ENCODE measurements around the gene SLC2A10.

SLC2A10 gene

DNA sequence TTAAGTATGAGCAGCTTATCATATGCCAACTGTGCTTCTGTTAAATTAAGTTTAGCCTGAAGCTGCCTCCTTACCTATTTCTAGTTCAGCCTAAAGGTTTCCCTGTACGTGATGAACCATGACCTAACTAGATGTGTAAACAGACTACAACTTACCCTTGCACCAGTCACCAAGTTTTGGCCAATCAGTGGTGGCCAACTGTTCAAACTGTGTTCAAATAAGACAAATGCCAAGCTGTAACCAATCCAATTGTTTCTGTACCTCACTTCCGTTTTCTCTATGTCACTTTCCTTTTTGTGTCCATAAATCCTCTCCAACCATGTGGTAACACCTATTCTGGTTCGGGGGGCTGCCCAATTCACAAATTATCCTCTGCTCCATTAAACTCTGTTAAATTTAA, 6.0 kb upstream of the SLC2A10 start:
- DNase-seq = no peak

DNA sequence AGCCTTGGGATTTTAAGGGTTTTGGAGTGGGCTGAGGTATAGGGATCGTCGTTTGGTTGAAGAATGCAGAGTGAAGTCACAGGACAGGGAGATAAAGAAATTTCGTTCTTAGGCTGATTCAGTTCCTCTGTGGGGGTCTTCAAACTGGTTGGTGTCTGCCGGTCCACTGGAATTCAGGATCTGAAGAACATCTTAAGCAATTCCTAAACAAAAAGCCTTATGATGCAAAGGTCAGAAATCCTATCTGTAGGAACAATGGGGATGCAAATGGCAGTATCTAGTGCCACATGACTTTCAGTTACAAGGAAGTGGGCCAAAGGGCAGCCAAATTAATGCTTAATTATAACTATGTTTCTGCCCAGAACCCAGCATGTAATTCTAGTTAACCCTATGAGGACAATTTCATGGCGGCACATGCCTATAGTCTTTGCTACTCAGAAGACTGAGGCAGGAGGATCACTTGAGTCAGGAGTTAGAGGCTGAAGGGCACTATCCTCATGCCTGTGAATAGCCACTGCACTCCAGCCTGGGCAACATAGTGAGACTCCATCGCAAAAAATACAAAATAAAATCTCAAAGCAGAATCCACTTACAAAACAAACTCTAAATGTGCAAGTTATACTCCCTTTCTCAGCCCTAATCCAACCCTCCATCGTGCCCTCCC, 4.6 kb upstream of the SLC2A10 start:
- DNase-seq = no peak

DNA sequence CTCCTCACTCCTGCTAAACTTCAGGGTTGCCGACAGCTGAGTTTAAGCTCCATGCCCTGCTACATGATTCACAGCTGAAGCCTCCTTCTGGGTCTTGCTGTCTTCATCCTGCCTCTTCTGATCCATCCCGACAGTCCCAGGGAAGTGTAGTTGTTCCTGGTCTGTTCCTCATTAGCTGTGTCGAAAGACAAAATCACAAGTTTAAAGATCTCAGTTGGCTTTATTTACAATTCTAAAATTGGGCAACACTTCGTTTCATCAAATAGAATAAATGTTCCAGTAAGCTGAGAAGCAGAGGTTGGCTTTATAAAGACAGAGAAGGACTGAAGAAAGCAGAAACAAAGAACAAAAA, 4.1 kb upstream of the SLC2A10 start:
- no peak for DNase-seq

DNA sequence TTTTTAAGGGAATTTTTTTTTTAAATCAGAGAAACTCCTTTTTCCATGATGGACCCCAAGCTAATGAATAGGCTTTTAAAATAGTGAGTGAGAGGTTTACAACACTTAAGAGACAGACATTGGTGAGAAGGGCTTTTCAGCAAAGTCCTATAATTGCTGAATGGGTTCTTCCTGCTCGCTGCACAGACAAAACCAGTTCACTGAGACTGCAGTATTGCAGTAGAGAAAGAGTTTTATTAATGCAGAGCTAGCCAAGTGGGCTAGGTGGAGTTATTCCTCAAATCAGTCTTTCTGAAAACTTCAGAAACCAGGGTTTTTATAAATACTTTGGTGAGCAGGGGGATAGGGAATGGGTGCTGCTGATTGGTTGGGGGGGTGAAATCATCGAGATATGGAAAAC, 3.2 kb upstream of the SLC2A10 start:
- DNase-seq = no peak

DNA sequence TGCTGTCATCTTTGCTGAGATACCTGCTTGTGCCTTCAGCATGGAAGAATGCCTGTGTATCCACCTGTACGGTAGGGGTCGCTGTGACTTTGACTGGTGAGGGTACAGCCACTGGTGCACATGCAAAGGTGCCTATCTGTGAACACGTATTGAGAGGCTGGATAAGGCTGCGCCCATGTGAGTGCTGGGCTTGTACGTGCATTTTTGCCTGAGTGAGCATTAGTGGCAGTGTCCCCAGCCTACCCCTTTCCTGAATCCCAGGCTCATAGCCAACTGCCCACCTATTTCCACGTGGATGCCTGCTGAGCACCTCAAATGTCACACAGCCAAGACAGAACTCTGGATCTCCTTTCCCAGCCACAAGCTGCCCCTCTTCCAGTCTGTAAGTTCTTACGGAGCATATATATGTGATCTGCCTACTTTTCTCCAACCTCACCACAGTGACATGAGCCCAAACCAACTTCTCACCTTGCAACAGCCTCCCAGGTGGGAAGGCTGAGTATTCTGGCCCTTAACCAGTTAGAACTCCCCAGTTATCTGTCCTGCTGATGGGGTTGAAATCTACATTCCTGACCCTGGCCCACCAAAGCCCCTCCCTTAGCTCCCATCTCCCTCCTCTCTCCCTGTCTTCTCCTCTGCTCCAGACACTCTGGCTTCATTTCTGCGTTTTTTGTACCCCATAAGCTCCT, 1.1 kb upstream of the SLC2A10 start:
- DNase-seq = no peak

DNA sequence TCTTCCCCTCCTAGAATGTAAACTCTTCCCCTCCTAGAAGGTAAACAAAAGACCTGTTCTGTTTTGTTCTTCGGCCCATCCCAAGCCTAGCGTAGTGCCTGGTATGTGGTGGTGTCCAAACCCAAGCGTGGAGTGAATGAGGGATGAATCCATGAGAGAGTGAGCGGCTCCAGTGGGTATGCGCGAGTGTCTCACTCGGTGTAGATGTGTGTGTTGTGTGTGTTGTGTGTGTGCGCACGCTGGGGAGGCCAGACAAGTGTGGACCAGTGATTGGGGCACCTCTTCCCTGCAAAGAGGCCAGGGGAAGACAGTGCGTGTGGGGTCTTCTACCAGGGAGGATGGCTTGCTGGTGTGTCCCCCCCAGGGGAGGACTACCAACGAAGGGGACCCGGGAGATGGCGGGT, 392 bp upstream of the SLC2A10 start:
- no peak for DNase-seq

DNA sequence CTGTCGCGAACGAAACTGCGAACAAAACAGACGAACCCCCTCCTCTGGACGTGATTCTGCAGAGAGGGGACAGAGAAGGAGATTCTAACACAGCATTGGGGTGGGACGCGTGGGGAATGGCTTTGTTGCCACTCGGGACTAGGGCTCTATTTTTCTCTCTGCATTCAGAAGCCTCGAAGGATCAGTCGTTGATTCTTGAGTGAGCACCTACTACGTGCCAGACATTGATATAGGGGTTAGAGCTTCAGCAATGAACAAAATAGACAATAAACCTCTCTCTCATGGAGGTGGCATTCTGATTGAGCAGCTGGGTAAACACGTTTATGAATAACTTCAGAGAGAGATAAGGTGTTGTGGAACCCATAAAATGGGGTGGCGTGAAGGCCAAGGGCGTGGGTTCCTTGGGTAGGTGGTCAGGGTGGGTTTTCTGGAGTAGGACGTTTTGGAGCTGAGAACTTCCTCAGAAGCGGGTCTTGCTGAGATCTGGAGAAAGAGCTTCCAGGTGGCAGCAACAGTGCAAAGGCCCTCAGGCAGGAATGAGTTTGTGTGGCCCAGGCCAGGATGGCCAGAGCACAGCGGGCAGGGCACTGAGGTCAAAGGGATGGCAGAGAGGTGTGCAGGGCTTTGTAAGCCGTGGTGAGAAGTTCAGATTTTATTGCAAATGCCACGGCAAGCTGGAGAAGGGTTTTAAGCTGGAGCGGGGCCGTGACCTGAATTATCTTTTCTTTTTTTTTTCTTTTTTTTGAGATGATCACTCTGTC, 884 bp downstream of the SLC2A10 start:
- DNase-seq = no peak

DNA sequence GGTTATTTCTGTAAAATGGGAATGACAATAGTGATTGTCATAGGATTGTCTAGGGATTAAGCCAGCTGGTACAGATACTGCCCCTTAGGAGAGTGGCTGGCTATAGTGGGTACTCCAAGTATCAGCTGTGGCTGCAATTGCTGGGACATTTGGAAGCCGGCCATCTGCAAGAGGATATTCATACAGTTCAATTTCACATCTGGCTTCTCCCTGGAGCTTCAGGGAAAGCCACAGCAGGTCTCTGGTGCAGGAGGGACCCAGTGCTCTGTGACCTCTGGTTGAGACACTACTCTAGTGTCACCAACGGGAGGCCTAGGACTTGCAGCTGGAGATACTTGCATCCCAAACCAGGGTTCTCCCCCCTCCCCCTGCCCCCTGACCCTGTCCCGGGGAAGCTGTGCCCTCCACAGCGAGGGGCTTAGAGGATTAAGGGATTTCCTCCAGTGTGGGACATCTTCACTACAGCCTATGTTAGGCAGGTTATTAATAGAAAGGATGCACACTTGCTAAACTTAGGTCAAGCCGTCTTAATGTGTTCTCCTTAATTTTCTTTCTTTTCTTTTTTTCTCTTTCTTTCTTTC, 2.7 kb downstream of the SLC2A10 start:
- DNase-seq = no peak

DNA sequence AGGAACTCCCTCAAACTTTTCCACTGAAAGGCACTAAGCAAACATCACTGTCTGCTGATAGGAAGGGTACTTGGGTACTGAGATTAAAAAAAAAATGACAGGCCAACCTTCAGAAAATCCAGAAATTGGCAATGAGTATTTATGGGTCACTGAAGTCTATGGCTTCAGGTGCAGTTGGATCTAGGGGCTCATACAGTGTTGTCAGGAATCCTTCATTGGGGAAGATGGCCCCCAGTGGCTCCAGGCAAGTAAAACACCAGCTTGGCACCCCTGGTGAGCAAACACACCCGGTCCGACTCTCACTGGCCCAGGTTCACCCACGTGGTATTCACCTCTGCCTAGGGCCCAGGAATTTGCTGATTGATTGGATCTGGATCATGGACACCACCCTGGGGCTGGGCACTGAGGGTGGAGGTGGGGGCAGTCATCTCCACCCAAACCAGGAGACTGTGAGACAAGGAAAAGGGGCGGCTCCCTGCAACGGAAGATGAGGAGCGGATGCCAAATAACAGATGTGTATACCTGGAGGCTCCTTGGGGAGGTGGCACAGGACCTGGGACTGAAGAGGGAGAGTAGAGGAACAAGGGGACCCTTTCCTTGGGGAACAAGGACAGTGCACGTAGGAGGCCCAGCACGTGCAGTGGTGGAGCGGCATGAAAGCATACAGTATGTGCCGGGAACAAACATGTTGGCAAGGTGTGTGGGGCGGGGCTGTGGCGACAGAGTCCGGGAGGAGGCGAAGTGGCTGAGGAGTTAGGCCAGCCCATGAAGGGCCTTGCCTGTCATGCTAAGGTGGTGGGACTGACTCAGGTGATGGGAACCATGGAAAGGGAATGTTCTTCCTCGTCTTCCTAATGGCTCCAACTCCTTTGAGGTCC, 4.7 kb downstream of the SLC2A10 start:
- no peak for DNase-seq

DNA sequence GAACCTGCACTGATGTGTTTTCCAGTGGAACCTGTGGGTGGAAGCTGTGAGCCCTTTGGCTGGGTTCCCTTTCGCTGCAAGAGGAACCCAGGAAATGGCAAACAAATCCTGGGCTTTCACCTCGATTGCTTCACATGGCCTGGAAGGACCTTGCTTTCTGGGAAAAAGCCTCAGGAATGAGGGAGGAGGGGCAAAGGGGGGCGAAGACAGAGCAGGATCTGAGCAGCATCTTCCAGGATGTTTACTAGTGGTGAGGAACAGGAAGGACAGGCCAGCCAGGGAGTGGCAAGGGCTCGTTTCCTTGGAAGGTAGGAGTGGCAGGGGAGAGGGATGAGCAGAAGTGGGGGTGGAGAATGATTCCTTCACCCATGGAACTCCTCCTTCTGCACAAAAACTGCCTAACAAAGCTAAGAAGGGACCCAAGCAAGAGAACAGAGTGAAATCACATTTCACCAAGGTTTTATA, 5.9 kb downstream of the SLC2A10 start:
- DNase-seq = no peak

DNA sequence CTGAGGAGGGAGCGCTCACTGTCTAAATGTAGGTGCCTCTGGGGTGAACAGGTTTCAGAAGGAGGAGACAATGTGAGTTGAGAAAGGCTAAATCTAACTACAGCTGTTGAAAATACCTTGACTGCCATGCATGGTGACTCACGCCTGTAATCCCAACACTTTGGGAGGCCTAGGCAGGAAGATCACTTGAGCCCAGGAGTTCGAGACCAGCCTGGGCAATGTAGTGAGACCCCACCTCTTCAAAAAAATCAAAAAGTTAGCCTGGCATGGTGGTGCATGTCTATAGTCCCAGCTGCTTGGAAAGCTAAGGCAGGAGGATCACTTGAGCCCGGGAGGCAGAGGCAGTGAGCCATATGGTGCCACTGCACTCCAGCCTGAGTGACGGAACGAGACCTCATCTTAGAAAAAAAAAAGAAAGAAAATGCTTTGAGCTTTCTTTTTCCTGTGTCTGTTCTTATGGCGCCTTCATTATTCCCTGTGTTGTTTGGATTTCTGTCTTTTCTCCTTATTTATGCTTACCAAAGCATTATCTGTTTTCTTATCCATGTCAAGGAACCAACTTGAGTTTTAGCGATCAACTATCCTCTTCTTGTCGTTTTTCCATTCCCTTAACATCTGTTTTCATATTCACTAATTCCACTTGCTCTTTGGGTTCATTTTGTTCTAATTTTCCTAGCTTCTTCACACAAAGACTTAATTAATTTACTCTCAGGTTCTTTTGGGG, 8.5 kb downstream of the SLC2A10 start:
- DNase-seq = no peak

DNA sequence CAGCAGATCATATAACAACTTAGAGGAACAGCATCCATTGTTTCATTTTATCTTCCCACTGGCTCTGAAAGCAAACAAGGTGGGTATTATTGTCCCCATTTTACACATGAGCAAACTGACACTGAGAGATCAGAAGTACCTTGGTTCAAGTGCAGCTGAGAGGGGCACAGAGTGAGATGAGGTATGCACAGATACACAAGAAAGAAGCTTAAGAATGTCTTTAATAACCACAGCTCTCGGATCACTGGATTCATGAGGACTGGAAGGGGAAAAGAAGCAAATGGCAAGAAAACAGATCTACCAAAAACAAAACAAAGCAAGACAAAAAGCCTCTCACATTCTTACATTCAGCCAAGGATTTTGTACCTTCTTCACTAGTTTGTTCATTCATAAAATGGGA, 10.6 kb downstream of the SLC2A10 start:
- DNase-seq = no peak

DNA sequence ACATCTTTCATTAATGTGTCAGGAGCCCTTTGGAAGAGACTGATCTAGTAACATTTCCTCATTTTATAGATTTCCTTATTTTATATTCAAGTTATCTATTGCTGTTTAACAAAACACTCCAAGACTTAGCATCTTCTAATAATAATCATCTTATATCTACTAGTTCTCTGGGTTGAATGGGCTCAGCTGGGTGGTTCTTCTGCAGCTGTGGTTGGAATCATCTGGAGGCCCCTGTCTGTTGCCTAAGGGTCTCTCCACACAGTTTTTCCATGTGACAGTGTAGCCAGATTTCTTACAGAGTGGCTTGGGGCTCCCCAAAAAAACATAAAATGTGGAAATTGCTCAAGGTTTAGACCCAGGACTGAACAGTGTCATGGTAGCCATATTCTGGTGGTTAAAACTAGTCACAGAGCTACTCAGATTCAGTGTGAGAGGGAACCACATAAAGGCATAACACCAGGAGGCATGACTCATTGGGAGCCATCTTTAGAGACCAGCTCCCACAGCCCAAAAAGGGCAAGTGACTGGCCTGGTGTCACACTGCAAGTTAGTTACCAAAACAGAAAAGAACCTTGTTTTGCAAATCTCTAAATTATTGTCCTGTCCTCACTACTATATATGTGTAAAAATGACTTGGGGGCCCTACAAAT, 11.5 kb downstream of the SLC2A10 start:
- DNase-seq = no peak

DNA sequence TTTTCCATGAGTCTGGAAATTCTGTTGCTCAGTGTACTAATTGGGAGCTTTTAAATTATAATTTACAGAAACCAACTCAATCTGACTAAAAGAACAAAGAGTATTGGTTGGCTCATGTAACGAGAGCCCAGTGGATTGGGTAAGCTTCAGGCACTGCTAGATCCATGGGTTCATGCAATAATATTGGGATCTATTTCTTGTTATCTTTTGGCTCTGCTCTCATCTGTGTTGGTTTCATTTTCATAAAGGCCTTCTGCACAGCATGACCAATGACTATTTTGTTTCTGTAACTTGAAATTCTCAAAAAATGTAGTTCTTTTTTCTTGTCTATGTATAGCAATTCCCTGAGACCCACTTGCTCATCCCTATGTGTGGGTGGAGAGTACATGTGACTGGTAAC, 12.0 kb downstream of the SLC2A10 start:
- DNase-seq = no peak

DNA sequence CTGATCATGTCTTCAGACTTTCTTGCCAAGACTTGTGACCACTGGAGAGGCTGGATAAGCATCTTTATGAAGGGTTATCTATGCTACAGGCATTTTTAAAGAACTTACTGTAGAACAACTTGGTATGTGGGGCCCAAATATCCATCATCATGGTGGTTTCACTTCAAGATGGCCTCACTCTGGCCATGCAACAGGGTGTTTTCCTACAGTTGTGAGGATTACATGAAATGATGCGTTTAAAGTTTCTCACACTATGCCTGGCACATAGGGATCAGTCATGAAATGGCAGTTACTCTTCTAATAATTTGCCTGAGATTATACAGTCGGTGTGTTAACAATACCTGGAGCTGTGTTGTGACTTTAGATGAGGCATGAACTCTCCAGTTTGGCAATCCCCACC, 13.0 kb downstream of the SLC2A10 start:
- DNase-seq = no peak

DNA sequence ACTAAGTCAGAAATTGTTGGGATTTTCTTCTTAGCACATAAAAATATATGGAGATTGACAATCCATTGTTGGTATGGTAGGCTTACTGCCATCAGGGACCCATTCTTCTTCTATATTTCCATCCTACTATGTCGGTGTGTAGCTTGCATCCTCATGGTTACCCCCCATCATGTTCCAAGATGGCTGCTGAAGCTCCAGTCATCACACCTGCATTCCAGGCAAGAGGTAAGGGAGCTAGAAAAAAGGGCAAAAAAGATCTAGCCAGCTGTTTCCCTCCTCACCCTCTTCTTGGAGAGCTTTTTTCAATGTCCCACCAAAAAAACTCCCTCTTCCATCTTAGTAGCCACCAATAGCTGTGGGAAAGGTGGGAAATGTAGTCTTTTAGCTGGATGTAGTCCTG, 13.6 kb downstream of the SLC2A10 start:
- no peak for DNase-seq

DNA sequence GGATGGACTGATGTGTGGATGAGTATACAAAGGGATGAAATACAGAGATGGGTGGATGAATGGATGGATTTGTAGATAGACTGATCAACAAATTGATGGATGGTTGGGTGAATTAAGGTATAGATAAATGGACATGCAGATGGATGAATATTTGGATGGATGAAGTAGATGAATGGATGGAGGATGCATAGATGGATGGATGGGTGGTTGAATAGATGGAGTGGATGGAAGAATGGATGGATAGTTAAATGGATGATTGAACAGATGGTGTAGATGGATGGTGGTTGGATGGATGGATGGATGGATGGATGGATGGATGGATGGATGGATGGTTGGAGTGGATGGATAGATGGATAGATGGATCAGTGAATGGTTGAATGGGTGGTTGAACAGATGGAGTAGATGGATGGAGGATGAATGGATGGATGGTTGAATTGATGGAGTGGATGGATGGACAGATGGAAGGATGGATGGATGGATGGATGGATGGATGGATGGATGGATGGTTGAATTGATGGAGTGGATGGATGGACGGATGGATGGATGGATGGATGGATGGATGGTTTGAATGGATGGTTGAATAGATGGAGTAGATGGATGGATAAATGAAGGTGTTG, 15.0 kb downstream of the SLC2A10 start:
- DNase-seq = no peak

DNA sequence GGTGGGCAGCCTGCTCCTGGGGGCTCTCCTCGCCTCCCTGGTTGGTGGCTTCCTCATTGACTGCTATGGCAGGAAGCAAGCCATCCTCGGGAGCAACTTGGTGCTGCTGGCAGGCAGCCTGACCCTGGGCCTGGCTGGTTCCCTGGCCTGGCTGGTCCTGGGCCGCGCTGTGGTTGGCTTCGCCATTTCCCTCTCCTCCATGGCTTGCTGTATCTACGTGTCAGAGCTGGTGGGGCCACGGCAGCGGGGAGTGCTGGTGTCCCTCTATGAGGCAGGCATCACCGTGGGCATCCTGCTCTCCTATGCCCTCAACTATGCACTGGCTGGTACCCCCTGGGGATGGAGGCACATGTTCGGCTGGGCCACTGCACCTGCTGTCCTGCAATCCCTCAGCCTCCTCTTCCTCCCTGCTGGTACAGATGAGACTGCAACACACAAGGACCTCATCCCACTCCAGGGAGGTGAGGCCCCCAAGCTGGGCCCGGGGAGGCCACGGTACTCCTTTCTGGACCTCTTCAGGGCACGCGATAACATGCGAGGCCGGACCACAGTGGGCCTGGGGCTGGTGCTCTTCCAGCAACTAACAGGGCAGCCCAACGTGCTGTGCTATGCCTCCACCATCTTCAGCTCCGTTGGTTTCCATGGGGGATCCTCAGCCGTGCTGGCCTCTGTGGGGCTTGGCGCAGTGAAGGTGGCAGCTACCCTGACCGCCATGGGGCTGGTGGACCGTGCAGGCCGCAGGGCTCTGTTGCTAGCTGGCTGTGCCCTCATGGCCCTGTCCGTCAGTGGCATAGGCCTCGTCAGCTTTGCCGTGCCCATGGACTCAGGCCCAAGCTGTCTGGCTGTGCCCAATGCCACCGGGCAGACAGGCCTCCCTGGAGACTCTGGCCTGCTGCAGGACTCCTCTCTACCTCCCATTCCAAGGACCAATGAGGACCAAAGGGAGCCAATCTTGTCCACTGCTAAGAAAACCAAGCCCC, 16.0 kb downstream of the SLC2A10 start:
- no peak for DNase-seq

DNA sequence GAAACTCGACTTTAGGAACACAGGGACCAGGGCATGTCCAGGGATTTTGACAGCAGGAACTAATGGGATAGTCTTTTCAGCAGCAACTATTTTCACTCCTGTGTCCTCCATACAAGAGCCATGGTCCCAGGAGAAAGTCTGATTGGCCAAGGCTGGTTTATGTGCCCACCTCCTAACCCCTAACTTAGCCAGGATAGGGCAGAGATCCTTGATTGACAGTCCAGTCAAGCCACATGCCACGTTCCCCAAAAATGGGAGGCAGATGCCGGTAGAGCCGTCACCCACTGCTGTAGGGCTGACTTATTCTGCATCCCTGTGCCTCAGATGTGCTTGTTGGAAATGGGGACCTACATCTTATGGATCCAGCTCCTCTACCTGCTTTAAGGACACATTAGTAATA, 22.3 kb downstream of the SLC2A10 start:
- DNase-seq = no peak

DNA sequence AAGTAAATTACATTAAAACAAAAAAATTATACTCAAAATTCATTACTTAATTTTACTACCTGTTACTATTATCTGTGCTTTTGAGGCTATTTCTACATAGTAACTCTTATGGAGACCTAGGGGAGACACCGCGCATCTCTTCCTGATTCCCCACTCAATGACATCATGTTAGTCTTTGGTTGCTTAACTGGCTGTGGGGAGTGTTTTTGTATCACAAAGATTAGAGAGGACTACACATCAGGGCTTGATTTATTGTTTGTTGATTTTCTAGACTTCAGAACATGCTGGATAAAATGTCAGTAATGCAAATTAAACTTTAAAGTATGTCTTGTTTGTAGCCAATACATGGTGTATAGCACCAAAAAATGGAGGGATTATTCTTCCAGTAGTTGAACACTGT, 26.0 kb downstream of the SLC2A10 start:
- DNase-seq = no peak

Data from CD4-positive, alpha-beta T cell treated with Interleukin-17A for 4 hours (primary cell).